D721Med (cell line): Measurements from ENCODE around the gene CROCC.
"Not testable (repeated sequence)": the region's sequence is repeated elsewhere in the genome, so short reads cannot be mapped to it uniquely, and the experiment has no call there.

ENCODE experiments used
- DNase-seq: peaks from one replicate; pipeline ENCODE4 v3.0.0; 2011; ENCODE audit warnings: low spot score; ENCODE audit not compliant: insufficient read length
- FAIRE-seq: peaks from 2 replicates; lab custom pipeline; 2011; peaks lifted over from hg19 to GRCh38; lab: Jason Lieb, UNC
- CTCF ChIP-seq: IDR thresholded peaks from 2 replicates; pipeline ENCODE4 v1.5.1; 2012; ENCODE audit warnings: mild to moderate bottlenecking, control low read depth; ENCODE audit not compliant: insufficient read depth; ENCODE audit errors: missing control alignments

The CROCC gene

GRCh38 chr1:16955186-16955585 lies 33.5 kb downstream of the CROCC start:
- TF ChIP-seq CTCF = no peak
- DNase-seq (no peak), FAIRE-seq (no peak)

- FAIRE-seq (no peak), DNase-seq (no peak)
- TF ChIP-seq CTCF = no peak
Measured at GRCh38 chr1:16956775-16957174, 35.0 kb downstream of the CROCC start.

- no peak for FAIRE-seq
Measured at GRCh38 chr1:16957731-16958130, 36.0 kb downstream of the CROCC start.

GRCh38 chr1:16958475-16958874 lies 36.7 kb downstream of the CROCC start:
- no peak for DNase-seq
- no peak for FAIRE-seq

More at GRCh38 chr1:16957731-16958130, 36.0 kb downstream of the CROCC start:
- no peak for TF ChIP-seq CTCF
- no peak for DNase-seq

GRCh38 chr1:16960560-16961296 lies 39.0 kb downstream of the CROCC start:
- DNase-seq = no peak

More at GRCh38 chr1:16958475-16958874, 36.7 kb downstream of the CROCC start:
- TF ChIP-seq CTCF = no peak

GRCh38 chr1:16961297-16962133 lies 39.8 kb downstream of the CROCC start:
- DNase-seq (no peak), FAIRE-seq (no peak)
- no peak for TF ChIP-seq CTCF

More at GRCh38 chr1:16960560-16961296, 39.0 kb downstream of the CROCC start:
- no peak for TF ChIP-seq CTCF
- FAIRE-seq = no peak

GRCh38 chr1:16964169-16964568 lies 42.4 kb downstream of the CROCC start:
- not testable (repeated sequence) for DNase-seq, FAIRE-seq
